ENCODE results near the gene SLC25A12.
A peak's percentile ranks its signal among the peaks of the same experiment; 100 is the strongest.

Gene SLC25A12

DNA sequence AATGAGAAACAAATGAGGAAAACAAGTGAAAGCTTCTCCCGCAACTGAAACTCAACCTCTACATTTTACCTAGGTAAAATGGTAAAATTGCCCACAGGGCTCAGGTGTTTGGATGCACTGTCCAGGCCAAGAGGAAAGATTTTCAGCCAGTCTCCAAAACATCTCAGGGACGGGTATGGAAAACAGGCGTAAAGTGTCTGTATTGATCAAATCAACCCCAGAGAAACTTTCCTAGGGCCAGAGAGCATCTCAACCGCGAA, 27.9 kb upstream of the SLC25A12 start:
- Histone ChIP-seq H2BK5ac (ENCODE audit: low read length) (no peak overlapping the region), H3K4me2 (ENCODE audit: insufficient read depth, low read length, poor library complexity, severe bottlenecking) (peak overlapping the region; percentile 27), H3K36me3 (replicated peaks in 1 of 2; ENCODE audit: control insufficient read depth in 2 of 2, insufficient read depth in 2 of 2, low read length in 2 of 2) (peaks cover 0 to 25% of the 10 kb centered on the region in 2 donors), H3K9me3 (replicated peaks in 1 of 2; ENCODE audit: control insufficient read depth in 2 of 2, insufficient read depth in 1 of 2, low read depth in 1 of 2, low read length in 2 of 2) (no peaks in the 10 kb centered on the region), H3K23ac (ENCODE audit: low read depth, low read length, poor library complexity) (no peak overlapping the region), H2BK120ac (ENCODE audit: low read depth, low read length) (no peak overlapping the region), H2AK5ac (ENCODE audit: low read depth, low read length) (no peak overlapping the region), H3K4ac (ENCODE audit: low read length) (no peak overlapping the region), H3K18ac (ENCODE audit: low read length) (no peak overlapping the region), H3K14ac (ENCODE audit: low read length) (no peak overlapping the region), H3K4me3 (ENCODE audit: low read length in 2 of 2) (peak overlapping the region; percentile 61 to 71), H3K27me3 (ENCODE audit: control insufficient read depth in 3 of 3, insufficient read depth in 3 of 3, low read depth in 1 of 3, low read length in 3 of 3) (no peaks in the 10 kb centered on the region), H2BK15ac (ENCODE audit: low read length) (no peak overlapping the region), H4K91ac (ENCODE audit: low read depth, low read length, poor library complexity) (no peak overlapping the region), H3K9ac (ENCODE audit: low read depth, low read length, poor library complexity) (no peak overlapping the region), H3K79me1 (ENCODE audit: low read depth, low read length) (no peaks in the 10 kb centered on the region), H2BK12ac (ENCODE audit: low read length) (no peak overlapping the region), H3K4me1 (ENCODE audit: control insufficient read depth in 2 of 2, insufficient read depth in 1 of 2, low read depth in 1 of 2, low read length in 2 of 2) (peaks cover 5 to 10% of the 10 kb centered on the region in 2 donors), H4K8ac (ENCODE audit: low read depth, low read length) (no peak overlapping the region), H2AFZ (ENCODE audit: low read length) (peak overlapping the region; percentile 88), H3K27ac (replicated peaks; ENCODE audit: low read length) (peak overlapping the region; percentile 55)
- no peak for DNase-seq (ENCODE audit: low spot score)
- no CpG with 5 or more reads among the region's 5 CpGs for WGBS, 2 donors (ENCODE audit: extremely low coverage in 2 of 2, insufficient read length in 2 of 2, insufficient replicate concordance in 1 of 2)

DNA sequence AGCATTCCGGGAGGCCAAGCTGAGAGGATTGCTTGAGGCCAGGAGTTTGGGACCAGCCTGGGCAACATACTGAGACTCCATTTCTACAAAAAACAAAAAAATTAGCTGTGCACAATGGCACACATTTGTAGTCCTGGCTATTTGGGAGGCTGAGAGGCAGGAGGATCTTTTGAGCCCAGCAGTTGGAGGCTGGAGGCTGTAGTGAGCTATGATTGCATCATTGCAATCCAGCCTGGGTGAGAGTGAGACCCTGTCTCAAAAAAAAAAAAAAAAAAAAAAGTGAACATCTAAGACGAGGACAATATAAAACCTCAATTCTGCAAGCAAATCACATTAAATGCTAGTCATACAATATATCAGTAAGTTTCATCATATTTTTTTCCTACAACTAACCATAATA, 25.4 kb upstream of the SLC25A12 start:
- Histone ChIP-seq H3K14ac (ENCODE audit: low read length) (no peak overlapping the region), H2BK15ac (ENCODE audit: low read length) (no peak overlapping the region), H2AK5ac (ENCODE audit: low read depth, low read length) (no peak overlapping the region), H3K4me2 (ENCODE audit: insufficient read depth, low read length, poor library complexity, severe bottlenecking) (no peak overlapping the region), H3K4me1 (ENCODE audit: control insufficient read depth in 2 of 2, insufficient read depth in 1 of 2, low read depth in 1 of 2, low read length in 2 of 2) (peaks cover 5 to 10% of the 10 kb centered on the region in 2 donors), H2BK120ac (ENCODE audit: low read depth, low read length) (no peak overlapping the region), H3K4me3 (ENCODE audit: low read length in 2 of 2) (no peak overlapping the region), H2AFZ (ENCODE audit: low read length) (no peak overlapping the region), H2BK5ac (ENCODE audit: low read length) (no peak overlapping the region), H3K9me3 (replicated peaks in 1 of 2; ENCODE audit: control insufficient read depth in 2 of 2, insufficient read depth in 1 of 2, low read depth in 1 of 2, low read length in 2 of 2) (no peaks in the 10 kb centered on the region), H3K4ac (ENCODE audit: low read length) (no peak overlapping the region), H3K18ac (ENCODE audit: low read length) (no peak overlapping the region), H3K27me3 (ENCODE audit: control insufficient read depth in 3 of 3, insufficient read depth in 3 of 3, low read depth in 1 of 3, low read length in 3 of 3) (no peaks in the 10 kb centered on the region), H4K8ac (ENCODE audit: low read depth, low read length) (no peak overlapping the region), H3K27ac (replicated peaks; ENCODE audit: low read length) (no peak overlapping the region), H3K23ac (ENCODE audit: low read depth, low read length, poor library complexity) (no peak overlapping the region), H3K36me3 (replicated peaks in 1 of 2; ENCODE audit: control insufficient read depth in 2 of 2, insufficient read depth in 2 of 2, low read length in 2 of 2) (peaks cover 0 to 8% of the 10 kb centered on the region in 2 donors), H3K9ac (ENCODE audit: low read depth, low read length, poor library complexity) (no peak overlapping the region), H2BK12ac (ENCODE audit: low read length) (no peak overlapping the region), H4K91ac (ENCODE audit: low read depth, low read length, poor library complexity) (no peak overlapping the region), H3K79me1 (ENCODE audit: low read depth, low read length) (no peaks in the 10 kb centered on the region)
- no CpG with 5 or more reads among the region's 2 CpGs for WGBS, 2 donors (ENCODE audit: extremely low coverage in 2 of 2, insufficient read length in 2 of 2, insufficient replicate concordance in 1 of 2)
- DNase-seq (ENCODE audit: low spot score): no peak

DNA sequence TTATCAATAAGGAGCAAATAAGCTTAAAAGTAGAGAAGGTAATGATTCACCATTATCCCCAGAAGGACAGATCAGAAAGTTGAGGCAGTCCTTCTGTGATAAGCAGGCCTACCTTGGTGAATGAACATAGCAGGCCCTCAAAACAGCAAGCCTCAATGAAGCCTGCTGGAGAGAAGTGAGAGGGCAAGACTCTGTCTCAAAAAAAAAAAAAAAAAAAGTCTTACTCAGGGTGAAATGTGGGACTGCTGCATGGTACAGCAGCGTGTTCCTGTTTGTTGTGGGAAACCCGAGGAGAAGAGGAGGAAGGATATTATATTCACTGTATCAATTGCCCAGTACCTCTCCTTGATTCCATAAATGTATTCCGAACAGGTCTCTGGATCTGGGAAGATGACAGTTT, 19.5 kb upstream of the SLC25A12 start:
- no peak overlapping the region for H2AFZ ChIP-seq (ENCODE audit: low read length)
- H3K9ac ChIP-seq (ENCODE audit: low read depth, low read length, poor library complexity): no peak overlapping the region
- no peak overlapping the region for H4K91ac ChIP-seq (ENCODE audit: low read depth, low read length, poor library complexity)
- no peak overlapping the region for H2BK120ac ChIP-seq (ENCODE audit: low read depth, low read length)
- DNase-seq (ENCODE audit: low spot score): no peak
- H3K4me3 ChIP-seq (ENCODE audit: low read length in 2 of 2): no peak overlapping the region
- H3K9me3 ChIP-seq (replicated peaks in 1 of 2; ENCODE audit: control insufficient read depth in 2 of 2, insufficient read depth in 1 of 2, low read depth in 1 of 2, low read length in 2 of 2): no peaks in the 10 kb centered on the region
- no CpG with 5 or more reads among the region's 3 CpGs for WGBS, 2 donors (ENCODE audit: extremely low coverage in 2 of 2, insufficient read length in 2 of 2, insufficient replicate concordance in 1 of 2)
- no peak overlapping the region for H2BK5ac ChIP-seq (ENCODE audit: low read length)
- H3K27me3 ChIP-seq (ENCODE audit: control insufficient read depth in 3 of 3, insufficient read depth in 3 of 3, low read depth in 1 of 3, low read length in 3 of 3): peaks cover 0 to 16% (median 0%) of the 10 kb centered on the region in 3 experiments
- no peak overlapping the region for H2BK12ac ChIP-seq (ENCODE audit: low read length)
- H3K4me1 ChIP-seq (ENCODE audit: control insufficient read depth in 2 of 2, insufficient read depth in 1 of 2, low read depth in 1 of 2, low read length in 2 of 2): no peaks in the 10 kb centered on the region
- no peak overlapping the region for H3K27ac ChIP-seq (replicated peaks; ENCODE audit: low read length)
- H3K4me2 ChIP-seq (ENCODE audit: insufficient read depth, low read length, poor library complexity, severe bottlenecking): no peak overlapping the region
- no peak overlapping the region for H3K18ac ChIP-seq (ENCODE audit: low read length)
- H2AK5ac ChIP-seq (ENCODE audit: low read depth, low read length): no peak overlapping the region
- H3K23ac ChIP-seq (ENCODE audit: low read depth, low read length, poor library complexity): no peak overlapping the region
- no peak overlapping the region for H2BK15ac ChIP-seq (ENCODE audit: low read length)
- H3K4ac ChIP-seq (ENCODE audit: low read length): no peak overlapping the region
- H3K36me3 ChIP-seq (replicated peaks in 1 of 2; ENCODE audit: control insufficient read depth in 2 of 2, insufficient read depth in 2 of 2, low read length in 2 of 2): no peaks in the 10 kb centered on the region
- no peak overlapping the region for H3K14ac ChIP-seq (ENCODE audit: low read length)
- no peaks in the 10 kb centered on the region for H3K79me1 ChIP-seq (ENCODE audit: low read depth, low read length)
- H4K8ac ChIP-seq (ENCODE audit: low read depth, low read length): no peak overlapping the region

DNA sequence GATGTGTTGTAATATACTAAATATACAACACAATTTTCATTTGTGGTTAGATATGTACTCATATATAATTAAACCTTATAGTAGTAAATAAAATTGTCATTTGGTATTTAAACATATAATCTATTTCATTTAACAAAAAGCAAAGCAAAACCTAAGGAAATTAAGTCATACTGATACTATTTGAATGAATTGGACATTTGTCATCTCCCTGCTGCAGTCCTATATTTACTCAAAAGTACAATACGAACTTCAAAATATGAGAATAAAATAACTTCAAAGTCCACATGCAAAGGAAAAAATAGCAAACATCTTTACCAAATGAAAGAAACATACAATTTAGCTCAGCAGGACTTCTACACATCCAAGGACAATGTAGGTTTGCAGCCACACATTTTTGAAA, 16.4 kb upstream of the SLC25A12 start:
- H3K27me3 ChIP-seq (ENCODE audit: control insufficient read depth in 3 of 3, insufficient read depth in 3 of 3, low read depth in 1 of 3, low read length in 3 of 3): peaks cover 0 to 22% (median 0%) of the 10 kb centered on the region in 3 experiments
- DNase-seq (ENCODE audit: low spot score): no peak
- H2AFZ ChIP-seq (ENCODE audit: low read length): no peak overlapping the region
- no peak overlapping the region for H3K9ac ChIP-seq (ENCODE audit: low read depth, low read length, poor library complexity)
- H4K8ac ChIP-seq (ENCODE audit: low read depth, low read length): no peak overlapping the region
- no peaks in the 10 kb centered on the region for H3K79me1 ChIP-seq (ENCODE audit: low read depth, low read length)
- no peak overlapping the region for H2BK5ac ChIP-seq (ENCODE audit: low read length)
- H3K14ac ChIP-seq (ENCODE audit: low read length): no peak overlapping the region
- no peaks in the 10 kb centered on the region for H3K9me3 ChIP-seq (replicated peaks in 1 of 2; ENCODE audit: control insufficient read depth in 2 of 2, insufficient read depth in 1 of 2, low read depth in 1 of 2, low read length in 2 of 2)
- H4K91ac ChIP-seq (ENCODE audit: low read depth, low read length, poor library complexity): no peak overlapping the region
- H2BK12ac ChIP-seq (ENCODE audit: low read length): no peak overlapping the region
- no peak overlapping the region for H2AK5ac ChIP-seq (ENCODE audit: low read depth, low read length)
- H3K23ac ChIP-seq (ENCODE audit: low read depth, low read length, poor library complexity): no peak overlapping the region
- H3K4me1 ChIP-seq (ENCODE audit: control insufficient read depth in 2 of 2, insufficient read depth in 1 of 2, low read depth in 1 of 2, low read length in 2 of 2): no peaks in the 10 kb centered on the region
- no peak overlapping the region for H3K4ac ChIP-seq (ENCODE audit: low read length)
- H2BK15ac ChIP-seq (ENCODE audit: low read length): no peak overlapping the region
- H3K4me2 ChIP-seq (ENCODE audit: insufficient read depth, low read length, poor library complexity, severe bottlenecking): no peak overlapping the region
- H3K27ac ChIP-seq (replicated peaks; ENCODE audit: low read length): no peak overlapping the region
- H2BK120ac ChIP-seq (ENCODE audit: low read depth, low read length): no peak overlapping the region
- no peaks in the 10 kb centered on the region for H3K36me3 ChIP-seq (replicated peaks in 1 of 2; ENCODE audit: control insufficient read depth in 2 of 2, insufficient read depth in 2 of 2, low read length in 2 of 2)
- no CpG with 5 or more reads among the region's 1 CpG for WGBS, 2 donors (ENCODE audit: extremely low coverage in 2 of 2, insufficient read length in 2 of 2, insufficient replicate concordance in 1 of 2)
- H3K18ac ChIP-seq (ENCODE audit: low read length): no peak overlapping the region
- H3K4me3 ChIP-seq (ENCODE audit: low read length in 2 of 2): no peak overlapping the region
